Keratinocyte (primary cell): Measurements from ENCODE around the gene CCS. TPM values are rescaled to one million over a fixed set of nuclear protein-coding genes. Genes with fewer than 3 reads are reported as not detected.
A peak's percentile ranks its signal among the peaks of the same experiment; 100 is the strongest.

Experiments used
- DNase-seq: peaks from one replicate; pipeline ENCODE4 v3.0.0-alpha.2; 2011; ENCODE audit warnings: low read depth, missing footprints, low spot score
- FAIRE-seq: peaks from 2 replicates; lab custom pipeline; 2011; peaks lifted over from hg19 to GRCh38; lab: Jason Lieb, UNC
- H2AFZ ChIP-seq: 2 replicates; pipeline ENCODE4 v1.6.0; 2012; ENCODE audit warnings: low read length, control low read depth, inconsistent platforms; ENCODE audit not compliant: control insufficient read depth
- H3K27ac ChIP-seq: 2 replicates; pipeline ENCODE4 v1.5.1; 2011; ENCODE audit warnings: low read length; ENCODE audit not compliant: control insufficient read depth, insufficient read depth
- H3K27me3 ChIP-seq: 3 replicates; pipeline ENCODE4 v1.6.0; 2011; ENCODE audit warnings: low read length; ENCODE audit not compliant: control insufficient read depth, insufficient read depth; ENCODE audit errors: extremely low read depth
- H3K36me3 ChIP-seq, 2 experiments: 2 replicates in 1 of 2; 3 replicates in 1 of 2; pipeline ENCODE4 v1.5.1; 2011; ENCODE audit warnings: low read length in 2 of 2, mild to moderate bottlenecking in 1 of 2; ENCODE audit not compliant: control insufficient read depth in 2 of 2, insufficient read depth in 2 of 2; ENCODE audit errors: extremely low read depth in 1 of 2
- H3K4me1 ChIP-seq: 3 replicates; pipeline ENCODE4 v1.5.1; 2011; ENCODE audit warnings: low read length; ENCODE audit not compliant: control insufficient read depth, insufficient read depth; ENCODE audit errors: extremely low read depth
- H3K4me2 ChIP-seq: 3 replicates; pipeline ENCODE4 v1.6.0; 2011; ENCODE audit warnings: low read depth, low read length; ENCODE audit not compliant: control insufficient read depth, insufficient read depth; ENCODE audit errors: extremely low read depth
- H3K4me3 ChIP-seq, 3 experiments: fragments of 200-600 bp in 1 of 3; sonication (generic) in 1 of 3; 2 replicates in 2 of 3; 3 replicates in 1 of 3; pipeline ENCODE4 v1.5.1; 2011 to 2016; ENCODE audit warnings: low read length in 3 of 3, mild to moderate bottlenecking in 3 of 3, control low read depth in 2 of 3, inconsistent platforms in 1 of 3, low read depth in 1 of 3, mixed read lengths in 1 of 3, mixed run types in 1 of 3, moderate library complexity in 1 of 3; ENCODE audit not compliant: control insufficient read depth in 2 of 3, insufficient read depth in 2 of 3; ENCODE audit errors: extremely low read depth in 1 of 3
- H3K79me2 ChIP-seq: 2 replicates; pipeline ENCODE4 v1.6.0; 2012; ENCODE audit warnings: low read length; ENCODE audit not compliant: control insufficient read depth, insufficient read depth
- H3K9ac ChIP-seq: 3 replicates; pipeline ENCODE4 v1.6.0; 2011; ENCODE audit warnings: low read length; ENCODE audit not compliant: control insufficient read depth, insufficient read depth; ENCODE audit errors: extremely low read depth
- H3K9me1 ChIP-seq: 3 replicates; pipeline ENCODE4 v1.6.0; 2011; ENCODE audit warnings: low read length; ENCODE audit not compliant: control insufficient read depth, insufficient read depth; ENCODE audit errors: extremely low read depth
- H3K9me3 ChIP-seq: 2 replicates; pipeline ENCODE4 v1.5.1; 2012; ENCODE audit warnings: low read depth, low read length; ENCODE audit not compliant: control insufficient read depth
- H4K20me1 ChIP-seq: 3 replicates; pipeline ENCODE4 v1.6.0; 2011; ENCODE audit warnings: low read length; ENCODE audit not compliant: control insufficient read depth, insufficient read depth; ENCODE audit errors: extremely low read depth
- CTCF ChIP-seq, 3 experiments: IDR thresholded peaks in 1 of 3; conservative IDR thresholded peaks in 1 of 3; optimal IDR thresholded peaks in 1 of 3; 2 replicates in 2 of 3; 3 replicates in 1 of 3; pipeline versions ENCODE3 to v1.5.1; 2011; ENCODE audit warnings: low read length in 3 of 3, mild to moderate bottlenecking in 3 of 3, moderate library complexity in 2 of 3, control low read depth in 1 of 3, inconsistent platforms in 1 of 3; ENCODE audit not compliant: insufficient read depth in 2 of 3; ENCODE audit errors: extremely low read depth in 1 of 3
- EZH2 ChIP-seq: IDR thresholded peaks from one replicate; pipeline ENCODE4 v1.6.1; 2012; ENCODE audit warnings: inconsistent platforms, mild to moderate bottlenecking, low read length, moderate library complexity
- dilution Hi-C: fragments of 300-500 bp; cut with MboI; formaldehyde crosslinking; loops from one replicate; pipeline ENCODE4 v1.7.0; 2020; ENCODE audit warnings: low sequenced_read_pairs; ENCODE audit not compliant: extremely low pct_ligation_motif_present
- polyA plus RNA-seq, 5 experiments: library from polyadenylated mRNA; depleted of rRNA in 3 of 5; stranded (reverse) in 3 of 5; stranded (forward) in 1 of 5; unstranded in 1 of 5; fragments of >200 nt; gene quantifications; 1 replicate in 1 of 5; 2 replicates in 3 of 5; 3 replicates in 1 of 5; pipeline versions ENCODE4 v1.2.1 to v1.2.3, GENCODE V29; 2011 to 2012; ENCODE audit warnings: missing spikeins in 2 of 5, low read depth in 1 of 5, low replicate concordance in 1 of 5

CCS gene
- polyA plus RNA-seq, 1 donor (not counting 4 experiments of a cell fraction or from before 2014, with no cell fraction given), result 17.6 TPM

- Histone ChIP-seq H3K4me2 (peak overlapping the region; percentile 67), H3K27ac (peak overlapping the region; percentile 70), H3K36me3 (peaks cover 10 to 14% of the 10 kb centered on the region in 2 experiments), H3K79me2 (no peaks in the 10 kb centered on the region), H3K9ac (peak overlapping the region; percentile 37), H2AFZ (no peak overlapping the region), H3K9me3 (no peaks in the 10 kb centered on the region), H3K4me3 (no peak overlapping the region), H4K20me1 (no peaks in the 10 kb centered on the region), H3K4me1 (peaks cover 10% of the 10 kb centered on the region), H3K9me1 (no peaks in the 10 kb centered on the region), H3K27me3 (no peaks in the 10 kb centered on the region)
- dilution Hi-C loops, result no loop called here
- FAIRE-seq (no peak), DNase-seq (no peak)
- TF ChIP-seq CTCF (optimal IDR thresholded peaks at IDR 0.05 in 1 of 3, IDR thresholded peaks at IDR 0.05 in 1 of 3, conservative IDR thresholded peaks at IDR 0.05 in 1 of 3; ENCODE audit: extremely low read depth in 1 of 3, insufficient read depth in 2 of 3, low read length in 3 of 3) (no peak), EZH2 (no peak)
Measured at GRCh38 chr11:66607126-66607834, 14.3 kb downstream of the CCS start.

GRCh38 chr11:66609721-66610617 lies 17.0 kb downstream of the CCS start:
- Histone ChIP-seq H3K27me3 (no peaks in the 10 kb centered on the region), H3K4me2 (no peak overlapping the region), H2AFZ (no peak overlapping the region), H3K27ac (no peak overlapping the region), H3K4me1 (peaks cover 7% of the 10 kb centered on the region), H3K9me3 (no peaks in the 10 kb centered on the region), H3K4me3 (no peak overlapping the region), H3K9ac (no peak overlapping the region), H3K36me3 (peaks cover 8 to 13% of the 10 kb centered on the region in 2 experiments), H3K79me2 (no peaks in the 10 kb centered on the region), H4K20me1 (no peaks in the 10 kb centered on the region), H3K9me1 (no peaks in the 10 kb centered on the region)
- no peak for DNase-seq
- dilution Hi-C loops, result no loop called here
- no peak for FAIRE-seq
- TF ChIP-seq CTCF (optimal IDR thresholded peaks at IDR 0.05 in 1 of 3, IDR thresholded peaks at IDR 0.05 in 1 of 3, conservative IDR thresholded peaks at IDR 0.05 in 1 of 3; ENCODE audit: extremely low read depth in 1 of 3, insufficient read depth in 2 of 3, low read length in 3 of 3) (no peak), EZH2 (no peak)
